NCI-H1694 treated with DMSO at 0.1 percent for 48 hours (cell line): ENCODE data around the gene MEIS1.
A peak's percentile ranks its signal among the peaks of the same experiment; 100 is the strongest.

Experiments
- DNase-seq: peaks from one replicate; lab custom pipeline; 2025; lab: John Stamatoyannopoulos, UW

Gene MEIS1

GRCh38 chr2:66431846-66432587 is 2.9 kb upstream of the MEIS1 start:
- no peak for DNase-seq

DNA sequence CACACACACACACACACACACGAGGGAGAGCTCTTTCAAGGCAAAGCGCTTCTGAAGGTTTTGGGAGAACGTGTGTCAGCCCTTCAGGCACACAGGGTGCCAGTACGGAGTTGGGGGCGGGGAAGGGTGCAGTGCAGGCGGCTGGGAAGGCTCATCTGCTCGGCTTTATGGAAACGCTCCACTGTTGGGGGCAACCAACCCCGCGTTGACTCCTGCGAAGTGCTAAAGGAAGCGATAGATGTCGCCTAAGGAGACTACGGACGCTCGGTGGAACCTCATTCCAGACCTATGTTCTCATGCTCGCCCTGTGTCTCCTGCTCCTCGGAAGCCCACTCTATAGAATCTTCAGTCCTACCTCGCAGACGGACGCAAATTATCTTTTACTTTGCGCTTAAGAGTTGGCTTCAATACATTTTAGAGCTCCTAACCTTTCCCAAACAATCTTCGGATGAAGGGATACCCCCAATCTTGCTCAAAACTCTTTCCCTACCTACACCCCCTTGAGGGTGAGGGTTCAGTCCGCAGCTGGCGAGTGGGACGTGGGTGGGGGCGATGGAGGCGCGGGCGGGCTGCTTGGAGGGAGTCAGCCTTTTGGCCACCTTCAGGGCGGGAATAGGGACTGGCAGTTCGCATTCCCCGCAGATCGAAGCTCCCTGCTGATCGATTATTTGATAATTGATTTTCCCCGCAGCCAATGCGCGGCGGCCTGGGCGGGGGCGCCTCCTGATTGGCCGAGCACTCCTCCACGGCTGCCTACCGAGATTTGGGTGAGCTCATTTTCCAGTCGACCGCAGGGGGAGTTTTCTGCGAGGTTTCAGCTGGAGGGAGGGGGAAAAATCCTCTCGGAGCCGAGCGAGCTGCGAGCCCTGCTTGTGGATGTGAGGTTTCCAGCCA is 1.9 kb upstream of the MEIS1 start:
- peak; percentile 94 for DNase-seq

DNA sequence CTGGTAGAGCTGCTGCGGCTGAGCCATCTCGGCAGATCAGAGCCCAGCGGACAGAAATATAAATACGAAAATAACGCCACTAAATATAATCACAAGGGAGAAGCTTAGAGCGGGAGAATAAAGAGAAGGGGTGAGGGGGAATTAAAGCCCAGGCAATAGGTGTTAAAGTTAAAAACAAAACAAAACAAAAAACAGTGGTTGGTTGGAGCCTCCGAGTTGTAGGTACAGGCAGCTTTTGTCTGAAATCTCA is 1.3 kb upstream of the MEIS1 start:
- peak; percentile 70 for DNase-seq

GRCh38 chr2:66433945-66434678 is 813 bp upstream of the MEIS1 start:
- DNase-seq, result peak; percentile 44

GRCh38 chr2:66435549-66435875 is 587 bp downstream of the MEIS1 start:
- DNase-seq, result no peak

DNA sequence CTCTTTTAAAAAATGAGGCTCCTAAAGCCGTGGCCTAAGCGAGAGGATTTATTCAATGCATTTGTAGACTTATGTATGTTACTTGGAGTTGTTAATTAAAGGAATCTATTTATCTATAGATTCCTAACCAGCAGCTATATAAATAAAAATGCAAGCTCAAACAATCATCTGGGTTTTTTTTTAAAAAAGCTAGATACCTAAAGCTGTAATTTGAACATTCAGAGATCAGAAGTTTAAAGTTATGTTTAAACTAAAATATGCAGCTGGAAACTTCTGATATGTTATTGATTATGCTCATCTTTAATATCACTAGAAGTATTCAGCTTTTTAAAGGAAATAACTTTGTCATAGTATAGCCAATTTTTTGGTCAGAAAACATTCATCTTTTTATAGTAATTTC is 1.0 kb downstream of the MEIS1 start:
- DNase-seq, result no peak

DNA sequence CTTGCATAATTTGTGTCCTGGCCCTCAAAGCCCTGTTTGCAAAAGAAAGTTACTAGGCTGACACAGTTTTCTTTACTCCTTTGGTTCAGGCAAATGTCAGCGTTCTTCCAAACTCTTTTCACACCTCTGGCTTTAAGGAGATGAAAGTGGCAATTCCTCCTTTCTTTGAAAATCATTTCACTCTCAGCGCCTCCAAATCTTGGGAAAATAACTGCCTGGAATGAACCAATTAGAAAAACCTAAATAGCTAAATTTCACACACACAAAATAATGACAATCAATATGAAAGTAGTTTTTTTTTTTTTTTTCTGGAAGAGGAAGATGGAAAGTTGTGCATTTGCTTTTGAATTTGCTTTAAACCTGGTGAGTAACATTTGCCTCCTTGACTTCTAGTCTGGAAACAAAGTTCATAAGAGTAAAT is 1.7 kb downstream of the MEIS1 start:
- no peak for DNase-seq

GRCh38 chr2:66437109-66437690 is 2.3 kb downstream of the MEIS1 start:
- DNase-seq, result no peak

- no peak for DNase-seq
Measured at GRCh38 chr2:66437691-66438497, 3.0 kb downstream of the MEIS1 start.

- no peak for DNase-seq
Measured at GRCh38 chr2:66438498-66438833, 3.5 kb downstream of the MEIS1 start.

DNA sequence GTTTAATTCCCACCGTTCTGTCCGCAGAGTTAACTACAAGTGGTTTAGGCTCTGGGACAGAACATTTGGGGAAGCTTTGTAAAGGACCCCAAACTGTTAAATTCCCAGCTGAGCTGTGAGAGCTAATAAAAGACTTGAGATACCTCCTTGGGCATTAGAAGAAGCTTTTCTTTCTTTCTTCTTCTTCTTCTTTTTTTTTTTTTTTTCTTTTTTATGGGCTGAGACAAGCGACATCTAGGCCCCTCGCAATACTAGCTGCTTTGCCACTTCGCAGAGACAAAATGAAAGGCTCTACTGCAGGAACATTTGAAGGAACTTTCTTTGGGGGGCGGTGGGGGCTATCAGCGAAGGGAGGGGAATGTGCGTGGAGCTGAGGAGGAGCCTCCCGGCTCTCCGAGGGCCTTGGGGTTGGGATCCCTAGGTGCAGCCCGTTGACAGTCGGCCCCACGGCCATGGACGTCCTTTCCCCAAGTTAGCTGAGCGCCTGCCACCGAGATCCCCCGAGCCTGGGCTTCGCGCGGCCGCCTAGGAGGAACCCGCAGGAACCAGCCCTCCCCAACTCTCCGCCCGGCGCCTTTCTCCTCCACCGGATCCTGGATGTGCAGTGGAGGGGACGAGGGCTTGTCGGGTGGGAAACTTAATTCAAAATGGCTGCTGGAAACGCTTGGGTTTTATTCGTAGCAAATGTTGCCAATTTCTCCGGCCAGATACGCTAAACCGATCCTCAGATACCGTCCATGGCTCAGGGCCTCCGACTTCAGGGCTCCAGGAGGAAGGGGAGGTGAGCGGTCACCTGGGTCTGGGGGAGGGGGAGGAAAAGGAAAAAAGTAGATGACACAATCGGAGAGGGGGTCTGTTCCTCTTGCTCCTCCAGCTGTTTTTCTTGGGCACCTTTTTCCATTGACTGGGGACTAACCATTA is 4.2 kb downstream of the MEIS1 start:
- no peak for DNase-seq

- no peak for DNase-seq
Measured at GRCh38 chr2:66439812-66440542, 5.1 kb downstream of the MEIS1 start.

DNA sequence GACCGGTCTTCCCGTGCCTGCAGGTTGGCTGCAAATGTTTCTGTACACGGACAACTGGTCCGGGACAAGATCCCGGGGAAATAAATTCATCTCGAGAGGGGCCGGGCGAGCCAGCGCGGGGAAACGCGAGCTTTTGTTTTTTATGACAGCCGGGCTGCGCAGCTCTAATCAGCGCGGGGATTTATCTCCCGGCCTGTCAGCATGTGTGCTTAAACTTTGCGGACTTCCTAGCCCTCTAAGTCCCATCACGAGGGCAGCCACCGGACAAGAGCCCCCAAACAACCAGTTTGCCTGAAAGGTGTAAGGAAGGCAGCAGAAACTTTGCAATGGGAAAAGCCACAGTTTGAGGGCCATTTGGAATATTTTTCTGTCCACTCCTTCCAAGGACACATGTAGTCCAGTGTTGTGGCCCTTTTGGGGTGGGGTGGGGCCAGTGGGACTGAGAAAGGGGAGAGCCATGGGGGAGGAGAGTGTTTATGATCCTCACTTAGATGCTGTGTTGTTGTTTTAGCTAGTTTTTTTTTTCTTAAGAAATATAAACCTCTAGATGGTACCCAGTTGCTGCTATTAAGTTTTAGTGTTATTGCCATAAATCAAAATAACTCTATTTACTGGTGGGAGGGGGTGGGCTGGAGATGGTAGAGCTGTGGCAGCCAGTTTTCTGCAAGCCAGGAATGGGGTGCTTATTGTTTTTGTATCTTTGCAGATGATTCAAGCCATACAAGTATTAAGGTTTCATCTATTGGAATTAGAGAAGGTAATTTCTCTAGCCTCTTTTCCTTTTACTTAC is 6.0 kb downstream of the MEIS1 start:
- DNase-seq, result no peak

DNA sequence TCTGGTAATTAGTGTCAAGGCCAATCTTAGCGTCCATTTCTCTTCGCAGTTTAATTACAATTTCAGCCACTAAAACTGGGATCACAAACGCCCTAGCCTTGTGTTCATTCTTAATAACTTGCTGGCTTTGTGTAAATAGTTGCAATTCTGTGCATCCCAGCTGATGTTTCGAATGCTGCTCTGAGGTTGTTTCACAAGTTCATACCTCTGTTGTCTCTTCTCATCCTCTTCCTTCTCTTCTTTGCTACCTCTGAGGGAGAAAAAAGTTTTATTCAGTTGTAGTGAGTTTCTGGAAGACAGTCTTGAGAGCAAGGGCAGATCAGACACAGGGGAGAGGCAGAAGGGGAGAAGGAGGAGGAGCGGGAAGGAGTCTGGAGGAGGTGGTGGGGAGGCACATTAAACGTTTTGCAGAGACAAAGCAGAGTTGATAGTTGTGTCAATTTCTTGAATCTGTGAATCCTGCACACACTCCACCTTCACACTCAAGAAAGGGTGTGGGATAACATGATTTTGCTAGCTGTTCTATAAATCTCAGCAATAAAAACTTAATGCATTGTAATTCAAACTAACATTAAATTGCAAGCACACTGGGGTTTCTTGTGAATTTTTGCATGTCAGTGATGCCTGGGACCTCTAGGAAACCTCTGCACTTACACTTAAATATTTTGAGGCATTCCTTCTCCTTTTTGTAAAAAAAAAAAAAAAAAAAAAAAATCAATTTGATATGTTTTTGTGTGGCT is 6.8 kb downstream of the MEIS1 start:
- DNase-seq, result no peak

GRCh38 chr2:66442516-66443185 is 7.7 kb downstream of the MEIS1 start:
- DNase-seq, result no peak

DNA sequence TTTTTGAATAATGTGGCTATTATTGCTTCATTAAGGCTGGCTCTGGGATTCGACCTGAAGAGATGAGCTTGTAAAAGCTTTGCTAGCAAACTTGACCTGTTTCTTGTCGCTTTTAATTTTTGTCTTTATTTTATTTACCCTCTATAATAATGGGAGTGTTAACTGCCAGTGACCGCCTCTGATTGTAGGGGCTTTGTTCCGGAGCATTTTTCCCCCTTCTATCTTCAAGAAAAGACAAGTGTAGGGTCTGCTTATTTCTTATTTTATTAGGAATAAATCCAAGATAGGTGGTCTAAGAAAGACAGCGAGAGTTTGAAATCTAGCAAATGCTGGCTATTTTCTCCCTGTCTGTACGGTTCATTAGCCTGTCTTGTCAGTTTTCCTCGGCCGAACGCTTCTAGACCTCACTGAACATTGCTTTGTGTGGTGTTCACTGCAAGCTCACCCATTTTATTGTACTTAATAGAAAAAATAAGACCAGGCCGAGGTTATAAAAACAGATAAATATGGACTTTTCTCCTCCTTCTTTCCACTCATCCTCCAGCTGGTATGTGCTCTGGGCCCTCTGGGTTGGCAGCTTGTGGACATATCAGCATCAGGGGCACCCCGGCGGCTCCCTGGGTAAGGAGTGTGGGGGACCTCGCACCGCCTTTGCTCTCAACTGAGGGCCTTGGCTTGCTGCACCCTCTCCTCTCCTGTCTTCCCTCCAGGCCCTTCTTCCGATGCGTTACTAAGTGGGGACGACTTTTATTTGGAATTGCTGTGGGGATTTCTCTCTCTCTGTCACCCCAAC is 8.5 kb downstream of the MEIS1 start:
- no peak for DNase-seq
